Fibroblast of peridontal ligament (primary cell): ENCODE data around the gene FKBP1B.
"Not testable (repeated sequence)": the region's sequence is repeated elsewhere in the genome, so short reads cannot be mapped to it uniquely, and the experiment has no call there.

Experiments
- DNase-seq: peaks from one replicate; pipeline ENCODE4 v3.0.0-alpha.2; 2010; ENCODE audit errors: extremely low read depth

Gene FKBP1B

GRCh38 chr2:24058564-24059271 is 9.2 kb downstream of the FKBP1B start:
- no peak for DNase-seq

- DNase-seq: no peak
Observed at GRCh38 chr2:24065341-24065740, 15.8 kb downstream of the FKBP1B start.

- no peak for DNase-seq
Observed at GRCh38 chr2:24072259-24072658, 22.7 kb downstream of the FKBP1B start.

- no peak for DNase-seq
Observed at GRCh38 chr2:24073816-24074215, 24.3 kb downstream of the FKBP1B start.

GRCh38 chr2:24075259-24075658 is 25.7 kb downstream of the FKBP1B start:
- DNase-seq: no peak

- peak; percentile 99 for DNase-seq
Observed at GRCh38 chr2:24075915-24076848, 26.6 kb downstream of the FKBP1B start, which contains the start of gene SF3B6. Gene SF3B6 (minus strand): TSS chr2:24076326. CDS start chr2:24076229, 97 bp downstream.

GRCh38 chr2:24076849-24077534 is 27.5 kb downstream of the FKBP1B start:
- DNase-seq: no peak

- DNase-seq: peak; percentile 42
Observed at GRCh38 chr2:24077535-24077877, 28.0 kb downstream of the FKBP1B start.

GRCh38 chr2:24077879-24078278 is 28.3 kb downstream of the FKBP1B start:
- DNase-seq: no peak

GRCh38 chr2:24080701-24081100 is 31.2 kb downstream of the FKBP1B start:
- DNase-seq: peak; percentile 61

GRCh38 chr2:24082787-24083566 is 33.4 kb downstream of the FKBP1B start:
- no peak for DNase-seq

- DNase-seq: peak; percentile 89
Observed at GRCh38 chr2:24083567-24084385, 34.2 kb downstream of the FKBP1B start.

GRCh38 chr2:24084386-24085199 is 35.1 kb downstream of the FKBP1B start, which contains the start of gene TP53I3:
Gene TP53I3 (minus strand): TSS chr2:24084834. CDS start chr2:24084326, 508 bp downstream.
- peak; percentile 81 for DNase-seq

GRCh38 chr2:24085200-24085489 is 35.6 kb downstream of the FKBP1B start:
- DNase-seq: no peak

GRCh38 chr2:24086241-24086640 is 36.7 kb downstream of the FKBP1B start:
- DNase-seq: no peak

GRCh38 chr2:24087032-24087431 is 37.5 kb downstream of the FKBP1B start:
- DNase-seq: no peak

GRCh38 chr2:24088821-24089359 is 39.3 kb downstream of the FKBP1B start:
- no peak for DNase-seq

GRCh38 chr2:24093270-24093669 is 43.7 kb downstream of the FKBP1B start:
- DNase-seq: not testable (repeated sequence)

- DNase-seq: not testable (repeated sequence)
Observed at GRCh38 chr2:24095171-24095677, 45.7 kb downstream of the FKBP1B start.
